Tibial nerve (tissue), 4 donors: ENCODE measurements around the gene NEO1.

Experiments used
- CTCF ChIP-seq, 5 experiments: fragments of 200-600 bp in 3 of 5; fragments of 450-650 bp in 2 of 5; sonication (generic) in 3 of 5; IDR thresholded peaks; one replicate each; pipeline ENCODE4 v1.5.1; 2016 to 2019; ENCODE audit warnings: antibody characterized with exemption in 5 of 5, mild to moderate bottlenecking in 3 of 5, moderate library complexity in 2 of 5
- EP300 ChIP-seq, 2 donors: sonication (generic); formaldehyde crosslinking; IDR thresholded peaks; one replicate each; pipeline ENCODE4 v1.6.1; 2017; ENCODE audit warnings: antibody characterized with exemption in 2 of 2, mild to moderate bottlenecking in 1 of 2
- POLR2A ChIP-seq, 2 donors: fragments of 450-650 bp; IDR thresholded peaks; one replicate each; pipeline ENCODE4 v1.6.1; 2017; ENCODE audit warnings: antibody characterized with exemption in 2 of 2, mild to moderate bottlenecking in 2 of 2, moderate library complexity in 2 of 2

GRCh38 chr15:73231661-73232419 is 179.6 kb downstream of the NEO1 start:
- TF ChIP-seq POLR2A (IDR thresholded peaks at IDR 0.05) (no peak), CTCF (IDR thresholded peaks at IDR 0.05) (no peak), EP300 (IDR thresholded peaks at IDR 0.05) (no peak)
